MM.1S (cell line): ENCODE data around the gene TSPEAR.

Source experiments
- EZH2 ChIP-seq: fragments of 300-600 bp; sonication (generic); optimal IDR thresholded peaks from 2 replicates; pipeline ENCODE3; 2017; ENCODE audit warnings: low read depth, mild to moderate bottlenecking, antibody characterized with exemption, low read length, mixed read lengths
- EZH2phosphoT487 ChIP-seq: fragments of 300-600 bp; sonication (generic); IDR thresholded peaks from 2 replicates; pipeline ENCODE4 v1.6.1; 2018; ENCODE audit warnings: antibody characterized with exemption, low read length
- TF ChIP-seq, protein P1 (sequence below): fragments of 300-600 bp; sonication (generic); IDR thresholded peaks from 2 replicates; pipeline ENCODE4 v1.5.1; 2016; ENCODE audit warnings: antibody characterized with exemption, low read length, mixed read lengths

GRCh38 chr21:44454058-44454457 is 257.3 kb downstream of the TSPEAR start:
- TF ChIP-seq, protein P1, sequence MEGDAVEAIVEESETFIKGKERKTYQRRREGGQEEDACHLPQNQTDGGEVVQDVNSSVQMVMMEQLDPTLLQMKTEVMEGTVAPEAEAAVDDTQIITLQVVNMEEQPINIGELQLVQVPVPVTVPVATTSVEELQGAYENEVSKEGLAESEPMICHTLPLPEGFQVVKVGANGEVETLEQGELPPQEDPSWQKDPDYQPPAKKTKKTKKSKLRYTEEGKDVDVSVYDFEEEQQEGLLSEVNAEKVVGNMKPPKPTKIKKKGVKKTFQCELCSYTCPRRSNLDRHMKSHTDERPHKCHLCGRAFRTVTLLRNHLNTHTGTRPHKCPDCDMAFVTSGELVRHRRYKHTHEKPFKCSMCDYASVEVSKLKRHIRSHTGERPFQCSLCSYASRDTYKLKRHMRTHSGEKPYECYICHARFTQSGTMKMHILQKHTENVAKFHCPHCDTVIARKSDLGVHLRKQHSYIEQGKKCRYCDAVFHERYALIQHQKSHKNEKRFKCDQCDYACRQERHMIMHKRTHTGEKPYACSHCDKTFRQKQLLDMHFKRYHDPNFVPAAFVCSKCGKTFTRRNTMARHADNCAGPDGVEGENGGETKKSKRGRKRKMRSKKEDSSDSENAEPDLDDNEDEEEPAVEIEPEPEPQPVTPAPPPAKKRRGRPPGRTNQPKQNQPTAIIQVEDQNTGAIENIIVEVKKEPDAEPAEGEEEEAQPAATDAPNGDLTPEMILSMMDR: no peak
- TF ChIP-seq EZH2 (no peak), EZH2phosphoT487 (no peak)
